HCT116 (cell line): ENCODE measurements around the gene ITPKB. TPM values are rescaled to one million over a fixed set of nuclear protein-coding genes. Genes with fewer than 3 reads are reported as not detected.
"Not testable (repeated sequence)": the region's sequence is repeated elsewhere in the genome, so short reads cannot be mapped to it uniquely, and the experiment has no call there.

Source experiments
- ATAC-seq: fragments of 200-7000 bp; cut with Tn5 transposase; 2 replicates; pipeline ENCODE4 v1.9.1; 2020; ENCODE audit warnings: mild to moderate bottlenecking, moderate library complexity
- BruUV-seq: library from RNA; stranded (reverse); fragments of 400-500 nt; replicated peaks from 2 replicates; lab custom pipeline; 2021; lab: Mats Ljungman, UMichigan
- CTCF ChIA-PET: fragments of 300-600 bp; sonication (Branson Sonifier 250); formaldehyde crosslinking; loops from one replicate; lab custom pipeline; 2021; ENCODE audit warnings: antibody characterized with exemption; lab: Charles Lee
- POLR2A ChIA-PET: fragments of 300-600, 350-600 bp; sonication (Branson Sonifier 250); formaldehyde crosslinking; loops from one replicate; lab custom pipeline; 2021; ENCODE audit warnings: antibody characterized with exemption; lab: Charles Lee
- RAD21 ChIA-PET, 2 experiments: fragments of 300-600 bp; sonication (Branson Sonifier 250); formaldehyde crosslinking; loops; one replicate each; lab custom pipeline; 2023; ENCODE audit warnings: low total read pairs in 2 of 2; ENCODE audit not compliant: uncharacterized antibody in 2 of 2, unreplicated experiment in 2 of 2, low non-redundant PET in 1 of 2; lab: Charles Lee
- DNase-seq: peaks from one replicate; pipeline ENCODE4 v3.0.0-alpha.2; 2010; ENCODE audit warnings: low read depth, low spot score
- H2AFZ ChIP-seq: fragments of 200-600 bp; shearing (Covaris generic), sonication (generic); 2 replicates; pipeline ENCODE4 v1.6.1; 2017; ENCODE audit warnings: low read depth, mixed run types, mixed read lengths, antibody characterized with exemption, low read length; ENCODE audit not compliant: poor library complexity, severe bottlenecking
- H3K27ac ChIP-seq: 2 replicates; pipeline ENCODE4 v1.5.1; 2012; ENCODE audit warnings: low read depth, low read length
- H3K27me3 ChIP-seq: fragments of 200-600 bp; sonication (generic); 2 replicates; pipeline ENCODE4 v1.6.1; 2016; ENCODE audit warnings: mixed run types, low read length, mixed read lengths; ENCODE audit not compliant: insufficient read depth
- H3K36me3 ChIP-seq, 2 experiments: fragments of 200-500 bp in 1 of 2; fragments of 200-600 bp in 1 of 2; sonication (Bioruptor generic) in 1 of 2; sonication (generic) in 1 of 2; 2 replicates each; pipeline versions ENCODE4 v1.5.1 to v1.6.1; 2014 to 2016; ENCODE audit warnings: low read length in 2 of 2, inconsistent platforms in 1 of 2, mixed read lengths in 1 of 2, mixed run types in 1 of 2; ENCODE audit not compliant: insufficient read depth in 2 of 2, control insufficient read depth in 1 of 2
- H3K4me1 ChIP-seq, 2 experiments: fragments of 200-600 bp in 1 of 2; sonication (generic) in 1 of 2; 2 replicates each; pipeline versions ENCODE4 v1.5.1 to v1.6.1; 2012 to 2017; ENCODE audit warnings: low read length in 2 of 2, inconsistent platforms in 1 of 2, mild to moderate bottlenecking in 1 of 2, mixed read lengths in 1 of 2, mixed run types in 1 of 2, moderate library complexity in 1 of 2; ENCODE audit not compliant: insufficient read depth in 2 of 2, control insufficient read depth in 1 of 2
- H3K4me2 ChIP-seq: fragments of 200-600 bp; sonication (generic); 2 replicates; pipeline ENCODE4 v1.6.1; 2017; ENCODE audit warnings: mixed run types, low read length, mixed read lengths
- H3K4me3 ChIP-seq, 2 experiments: fragments of 200-600 bp in 1 of 2; sonication (generic) in 1 of 2; replicated peaks in 1 of 2; 2 replicates each; pipeline ENCODE4 v1.5.1; 2011 to 2016; ENCODE audit warnings: low read length in 2 of 2, control low read depth in 1 of 2, low read depth in 1 of 2, mild to moderate bottlenecking in 1 of 2, mixed read lengths in 1 of 2, mixed run types in 1 of 2
- H3K79me2 ChIP-seq: fragments of 200-600 bp; sonication (generic); 2 replicates; pipeline ENCODE4 v1.6.1; 2017; ENCODE audit warnings: mild to moderate bottlenecking, mixed run types, low read length, moderate library complexity, mixed read lengths; ENCODE audit not compliant: insufficient read depth
- H3K9ac ChIP-seq: fragments of 200-600 bp; sonication (generic); 2 replicates; pipeline ENCODE4 v1.6.1; 2016; ENCODE audit warnings: low read length, mixed read lengths
- H3K9me2 ChIP-seq: fragments of 200-600 bp; sonication (generic), shearing (Covaris generic); 2 replicates; pipeline ENCODE4 v1.6.1; 2017; ENCODE audit warnings: mixed run types, mild to moderate bottlenecking, moderate library complexity; ENCODE audit not compliant: insufficient read depth
- H3K9me3 ChIP-seq, 2 experiments: fragments of 200-500 bp in 1 of 2; fragments of 200-600 bp in 1 of 2; sonication (Bioruptor generic) in 1 of 2; sonication (generic) in 1 of 2; 2 replicates each; pipeline ENCODE4 v1.6.1; 2014 to 2017; ENCODE audit warnings: low read length in 2 of 2, mixed read lengths in 2 of 2, inconsistent platforms in 1 of 2, low read depth in 1 of 2, mild to moderate bottlenecking in 1 of 2, mixed run types in 1 of 2, moderate library complexity in 1 of 2; ENCODE audit not compliant: control insufficient read depth in 1 of 2, insufficient read depth in 1 of 2
- H4K20me1 ChIP-seq: fragments of 200-600 bp; sonication (generic), shearing (Covaris generic); 2 replicates; pipeline ENCODE4 v1.6.1; 2017; ENCODE audit warnings: mixed run types, mild to moderate bottlenecking, moderate library complexity; ENCODE audit not compliant: insufficient read depth
- ELF1 ChIP-seq: IDR thresholded peaks from 2 replicates; pipeline ENCODE4 v1.6.1; 2012; ENCODE audit warnings: low read depth, borderline replicate concordance
- EZH2 ChIP-seq: fragments of 200-600 bp; sonication (generic); IDR thresholded peaks from 2 replicates; pipeline ENCODE4 v1.6.1; 2017; ENCODE audit warnings: antibody characterized with exemption, mixed run types
- POLR2A ChIP-seq: IDR thresholded peaks from 2 replicates; pipeline ENCODE4 v1.7.0; 2011; ENCODE audit warnings: borderline replicate concordance; ENCODE audit not compliant: insufficient read depth, insufficient read length; ENCODE audit errors: extremely low read depth
- SRF ChIP-seq: IDR thresholded peaks from 2 replicates; pipeline ENCODE4 v1.6.1; 2012; ENCODE audit warnings: low read depth
- intact Hi-C: fragments of 100-400 bp; cut with micrococcal nuclease; formaldehyde crosslinking; loops from 2 replicates; pipeline ENCODE4 v1.10.0; 2022
- total RNA-seq: library from RNA; stranded (reverse); gene quantifications from one replicate; pipeline ENCODE4 v1.2.1, GENCODE V29; 2021; ENCODE audit not compliant: unreplicated experiment
- TF ChIP-seq, protein P1 (sequence below): IDR thresholded peaks from 2 replicates; pipeline ENCODE4 v1.6.1; 2012
- TF ChIP-seq, protein P2 (sequence below): IDR thresholded peaks from 2 replicates; pipeline ENCODE4 v1.6.1; 2011; ENCODE audit warnings: mild to moderate bottlenecking, low read length, moderate library complexity; ENCODE audit not compliant: insufficient replicate concordance; ENCODE audit errors: extremely low read depth

Gene ITPKB
- total RNA-seq, 1 experiment from 2014 or later = 4.4 TPM

DNA sequence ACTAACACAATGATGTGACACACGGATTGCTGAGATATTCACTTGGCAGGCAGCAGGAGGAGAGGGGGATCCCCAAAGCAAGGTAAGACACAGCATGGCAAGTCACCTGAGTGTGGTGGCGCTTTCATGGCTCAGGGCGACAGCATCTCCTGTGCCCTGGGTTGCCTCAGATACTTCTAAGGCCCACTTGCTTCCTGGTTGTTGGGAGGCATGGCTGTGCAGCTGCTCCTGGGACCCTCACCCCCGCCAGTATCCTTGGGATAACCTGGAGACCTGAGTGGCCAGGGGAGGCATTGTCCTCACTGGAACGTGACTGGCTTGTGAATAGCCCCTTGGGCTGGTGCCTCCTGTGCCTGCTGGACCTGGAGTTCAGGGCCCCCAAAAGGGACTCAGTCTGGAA lies 120.7 kb downstream of the ITPKB start (continued):
- TF ChIP-seq SRF (no peak), ELF1 (no peak)

DNA sequence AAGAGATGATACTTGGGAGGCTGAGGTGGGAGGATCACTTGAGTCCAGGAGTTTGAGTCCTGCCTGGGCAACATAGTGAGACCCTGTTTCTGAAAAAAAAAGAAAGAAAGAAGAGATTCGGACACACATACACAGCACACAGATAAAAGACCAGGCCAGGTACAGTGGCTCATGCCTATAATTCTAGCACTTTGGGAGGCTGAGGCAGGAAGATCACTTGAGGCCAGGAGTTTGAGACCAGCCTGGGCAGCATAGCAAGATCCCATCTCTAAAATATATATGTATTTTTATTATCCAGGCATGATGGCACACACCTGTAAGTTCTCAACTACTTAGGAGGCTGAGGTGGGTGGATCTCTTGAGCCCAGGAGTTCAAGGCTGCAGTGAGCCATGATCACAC lies 121.4 kb downstream of the ITPKB start:
- H3K79me2 ChIP-seq, RAD21 ChIA-PET, H3K36me3 ChIP-seq, H2AFZ ChIP-seq, H3K27me3 ChIP-seq, H3K4me3 ChIP-seq, ATAC-seq, DNase-seq, H4K20me1 ChIP-seq, POLR2A ChIA-PET, BruUV-seq, H3K4me2 ChIP-seq, H3K9ac ChIP-seq, intact Hi-C loops, H3K4me1 ChIP-seq, H3K9me3 ChIP-seq, H3K9me2 ChIP-seq, H3K27ac ChIP-seq: not testable (repeated sequence)
- CTCF ChIA-PET = interaction anchor here (1.3 kb wide), 1 partner anchor 8 kb away, joined by 5 read pairs; no protein-coding TSS in a partner anchor

DNA sequence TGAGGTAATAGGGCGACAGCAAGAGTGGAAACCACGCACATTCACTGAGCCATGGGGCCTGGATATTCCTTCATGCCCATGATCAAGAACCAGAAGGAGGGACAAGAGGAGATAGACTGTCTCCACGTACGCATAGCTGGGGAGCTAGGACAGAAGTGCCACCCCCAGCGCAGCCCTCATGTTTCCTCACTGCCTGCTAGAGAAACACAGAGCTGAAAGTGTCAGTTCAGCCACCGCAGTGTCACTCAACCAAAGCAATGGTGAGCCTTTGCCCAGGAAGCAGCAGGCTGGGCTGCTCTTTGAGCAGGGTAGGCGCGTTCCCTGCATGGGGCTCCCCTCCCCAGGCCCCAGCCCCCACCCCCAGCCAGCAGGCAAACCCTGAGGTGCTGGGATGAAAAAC lies 122.0 kb downstream of the ITPKB start:
- no TSS peak for BruUV-seq
- no peak for ATAC-seq
- TF ChIP-seq POLR2A (no peak), SRF (no peak), EZH2 (no peak)
- TF ChIP-seq, protein P1, sequence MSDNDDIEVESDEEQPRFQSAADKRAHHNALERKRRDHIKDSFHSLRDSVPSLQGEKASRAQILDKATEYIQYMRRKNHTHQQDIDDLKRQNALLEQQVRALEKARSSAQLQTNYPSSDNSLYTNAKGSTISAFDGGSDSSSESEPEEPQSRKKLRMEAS = no peak
- TF ChIP-seq, protein P2, sequence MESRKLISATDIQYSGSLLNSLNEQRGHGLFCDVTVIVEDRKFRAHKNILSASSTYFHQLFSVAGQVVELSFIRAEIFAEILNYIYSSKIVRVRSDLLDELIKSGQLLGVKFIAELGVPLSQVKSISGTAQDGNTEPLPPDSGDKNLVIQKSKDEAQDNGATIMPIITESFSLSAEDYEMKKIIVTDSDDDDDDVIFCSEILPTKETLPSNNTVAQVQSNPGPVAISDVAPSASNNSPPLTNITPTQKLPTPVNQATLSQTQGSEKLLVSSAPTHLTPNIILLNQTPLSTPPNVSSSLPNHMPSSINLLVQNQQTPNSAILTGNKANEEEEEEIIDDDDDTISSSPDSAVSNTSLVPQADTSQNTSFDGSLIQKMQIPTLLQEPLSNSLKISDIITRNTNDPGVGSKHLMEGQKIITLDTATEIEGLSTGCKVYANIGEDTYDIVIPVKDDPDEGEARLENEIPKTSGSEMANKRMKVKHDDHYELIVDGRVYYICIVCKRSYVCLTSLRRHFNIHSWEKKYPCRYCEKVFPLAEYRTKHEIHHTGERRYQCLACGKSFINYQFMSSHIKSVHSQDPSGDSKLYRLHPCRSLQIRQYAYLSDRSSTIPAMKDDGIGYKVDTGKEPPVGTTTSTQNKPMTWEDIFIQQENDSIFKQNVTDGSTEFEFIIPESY = no peak

More for the DNA sequence above, 122.0 kb downstream of the ITPKB start:
- Histone ChIP-seq H3K27me3 (no peaks in the 10 kb centered on the region), H3K4me2 (no peak overlapping the region), H3K9me2 (no peaks in the 10 kb centered on the region), H3K9ac (no peak overlapping the region), H3K36me3 (no peaks in the 10 kb centered on the region), H2AFZ (no peak overlapping the region), H3K4me3 (no peak overlapping the region), H3K9me3 (no peaks in the 10 kb centered on the region), H3K27ac (no peak overlapping the region), H3K4me1 (no peaks in the 10 kb centered on the region), H3K79me2 (no peaks in the 10 kb centered on the region), H4K20me1 (no peaks in the 10 kb centered on the region)
- RAD21 ChIA-PET = no interaction called here
- intact Hi-C loops = no loop called here
- POLR2A ChIA-PET = no interaction called here
- DNase-seq = no peak
- CTCF ChIA-PET = interaction anchor here (1.3 kb wide), 1 partner anchor 9 kb away, joined by 5 read pairs; no protein-coding TSS in a partner anchor
